GM20000 (cell line): ENCODE data around the gene DHRS12.

Experiments
- DNase-seq: peaks from one replicate; pipeline ENCODE4 v3.0.0; 2012; ENCODE audit warnings: low spot score
- CTCF ChIP-seq: IDR thresholded peaks from 2 replicates; pipeline ENCODE4 v1.5.1; 2012; ENCODE audit warnings: mild to moderate bottlenecking, control low read depth; ENCODE audit errors: extremely low read depth, missing control alignments

DHRS12 gene

GRCh38 chr13:51820016-51820597 lies 16.1 kb upstream of the DHRS12 start:
- TF ChIP-seq CTCF = no peak
- DNase-seq = no peak

- DNase-seq = no peak
- no peak for TF ChIP-seq CTCF
Observed at GRCh38 chr13:51819544-51819943, 15.6 kb upstream of the DHRS12 start.

GRCh38 chr13:51818781-51819511 lies 15.0 kb upstream of the DHRS12 start:
- no peak for TF ChIP-seq CTCF

GRCh38 chr13:51818276-51818675 lies 14.3 kb upstream of the DHRS12 start:
- no peak for DNase-seq
- no peak for TF ChIP-seq CTCF

More at GRCh38 chr13:51818781-51819511, 15.0 kb upstream of the DHRS12 start:
- no peak for DNase-seq

- no peak for TF ChIP-seq CTCF
- DNase-seq = no peak
Observed at GRCh38 chr13:51817717-51818116, 13.8 kb upstream of the DHRS12 start.

GRCh38 chr13:51816604-51817249 lies 12.8 kb upstream of the DHRS12 start:
- no peak for DNase-seq
- TF ChIP-seq CTCF = no peak

- DNase-seq = no peak
- TF ChIP-seq CTCF = no peak
Observed at GRCh38 chr13:51815848-51816247, 11.9 kb upstream of the DHRS12 start.
